RWPE2 (cell line): ENCODE data around the gene ITPKB.

Experiments
- ATAC-seq: fragments of 200-7000 bp; cut with Tn5 transposase; 3 replicates; pipeline ENCODE4 v1.9.1; 2021; ENCODE audit warnings: low read depth
- DNase-seq: peaks from one replicate; pipeline ENCODE4 v3.0.0-alpha.2; 2020; ENCODE audit warnings: low spot score
- H3K27ac ChIP-seq: fragments of 450-650 bp; 2 replicates; pipeline ENCODE4 v1.5.1; 2017; ENCODE audit warnings: mild to moderate bottlenecking; ENCODE audit not compliant: poor library complexity, severe bottlenecking
- H3K27me3 ChIP-seq: fragments of 250-450 bp; sonication (Bioruptor Pico); 2 replicates; pipeline ENCODE4 v1.5.1; 2021; ENCODE audit warnings: mild to moderate bottlenecking, moderate library complexity; ENCODE audit not compliant: insufficient read depth, poor library complexity, severe bottlenecking
- H3K36me3 ChIP-seq: fragments of 250-450 bp; sonication (Bioruptor Pico); 2 replicates; pipeline ENCODE4 v1.5.1; 2020; ENCODE audit warnings: low read depth, mild to moderate bottlenecking, moderate library complexity
- H3K4me1 ChIP-seq: fragments of 250-450 bp; sonication (Bioruptor Pico); 2 replicates; pipeline ENCODE4 v1.5.1; 2021; ENCODE audit warnings: mild to moderate bottlenecking, moderate library complexity; ENCODE audit not compliant: insufficient read depth, poor library complexity, severe bottlenecking
- H3K4me3 ChIP-seq: fragments of 250-450 bp; sonication (Bioruptor Pico); 2 replicates; pipeline ENCODE4 v1.5.1; 2021; ENCODE audit warnings: mild to moderate bottlenecking, moderate library complexity; ENCODE audit not compliant: severe bottlenecking
- H3K9me3 ChIP-seq: fragments of 250-450 bp; sonication (Bioruptor Pico); 2 replicates; pipeline ENCODE4 v1.5.1; 2021; ENCODE audit warnings: mild to moderate bottlenecking, moderate library complexity; ENCODE audit not compliant: severe bottlenecking
- TF ChIP-seq, protein P1 (sequence below): fragments of 450-650 bp; IDR thresholded peaks from one replicate; pipeline ENCODE4 v1.5.1; 2017; ENCODE audit warnings: mild to moderate bottlenecking, moderate library complexity; ENCODE audit not compliant: poor library complexity, severe bottlenecking

Gene ITPKB

DNA sequence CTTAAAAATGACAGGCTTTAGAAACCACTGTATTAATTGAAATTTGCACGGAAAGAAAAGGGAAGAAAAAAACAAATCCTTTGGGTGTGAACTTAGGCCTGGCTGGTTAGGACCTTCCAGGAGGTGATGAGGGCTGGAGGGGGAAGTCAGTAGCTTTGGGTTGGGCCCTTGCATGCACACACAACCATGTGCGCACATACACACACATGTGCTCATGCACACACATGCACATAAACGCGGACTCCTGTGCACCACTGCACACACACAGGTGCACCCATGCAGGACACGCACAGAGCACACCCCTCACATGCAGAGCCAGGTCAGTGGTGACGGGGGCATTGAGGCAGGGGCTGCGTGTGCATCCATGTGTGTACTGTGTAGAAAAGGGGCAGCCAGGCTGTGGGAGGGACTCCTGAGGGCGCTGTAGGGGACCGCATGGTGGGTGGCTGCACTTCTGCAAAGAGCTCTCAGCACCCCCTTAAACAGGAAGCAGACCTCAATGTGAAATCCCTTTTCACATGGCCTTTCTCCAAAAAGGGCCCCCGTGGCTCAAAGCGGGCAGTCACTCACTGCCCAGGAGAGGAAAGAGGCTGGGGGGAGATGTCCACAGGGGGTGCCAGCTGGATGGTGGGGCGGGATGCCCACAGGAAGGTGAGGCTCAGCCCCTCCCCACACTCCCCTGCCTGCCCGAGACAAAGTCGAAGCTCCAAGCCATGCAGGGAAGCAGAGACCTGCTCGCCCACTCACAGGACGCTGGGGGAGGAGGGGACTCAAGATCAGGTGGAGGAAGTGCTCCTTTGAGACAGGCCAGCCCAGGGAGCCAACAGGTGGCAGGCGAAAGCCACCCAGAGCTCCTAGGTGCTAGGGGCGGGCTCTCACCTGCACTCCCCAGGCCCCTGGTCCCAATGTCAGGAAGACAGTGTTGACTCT is 95.2 kb downstream of the ITPKB start:
- Histone ChIP-seq H3K27me3 (no peaks in the 10 kb centered on the region), H3K4me1 (no peaks in the 10 kb centered on the region), H3K9me3 (no peaks in the 10 kb centered on the region), H3K36me3 (no peaks in the 10 kb centered on the region), H3K27ac (no peak overlapping the region), H3K4me3 (no peak overlapping the region)
- DNase-seq (no peak), ATAC-seq (no peak)
- TF ChIP-seq, protein P1, sequence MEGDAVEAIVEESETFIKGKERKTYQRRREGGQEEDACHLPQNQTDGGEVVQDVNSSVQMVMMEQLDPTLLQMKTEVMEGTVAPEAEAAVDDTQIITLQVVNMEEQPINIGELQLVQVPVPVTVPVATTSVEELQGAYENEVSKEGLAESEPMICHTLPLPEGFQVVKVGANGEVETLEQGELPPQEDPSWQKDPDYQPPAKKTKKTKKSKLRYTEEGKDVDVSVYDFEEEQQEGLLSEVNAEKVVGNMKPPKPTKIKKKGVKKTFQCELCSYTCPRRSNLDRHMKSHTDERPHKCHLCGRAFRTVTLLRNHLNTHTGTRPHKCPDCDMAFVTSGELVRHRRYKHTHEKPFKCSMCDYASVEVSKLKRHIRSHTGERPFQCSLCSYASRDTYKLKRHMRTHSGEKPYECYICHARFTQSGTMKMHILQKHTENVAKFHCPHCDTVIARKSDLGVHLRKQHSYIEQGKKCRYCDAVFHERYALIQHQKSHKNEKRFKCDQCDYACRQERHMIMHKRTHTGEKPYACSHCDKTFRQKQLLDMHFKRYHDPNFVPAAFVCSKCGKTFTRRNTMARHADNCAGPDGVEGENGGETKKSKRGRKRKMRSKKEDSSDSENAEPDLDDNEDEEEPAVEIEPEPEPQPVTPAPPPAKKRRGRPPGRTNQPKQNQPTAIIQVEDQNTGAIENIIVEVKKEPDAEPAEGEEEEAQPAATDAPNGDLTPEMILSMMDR = no peak

DNA sequence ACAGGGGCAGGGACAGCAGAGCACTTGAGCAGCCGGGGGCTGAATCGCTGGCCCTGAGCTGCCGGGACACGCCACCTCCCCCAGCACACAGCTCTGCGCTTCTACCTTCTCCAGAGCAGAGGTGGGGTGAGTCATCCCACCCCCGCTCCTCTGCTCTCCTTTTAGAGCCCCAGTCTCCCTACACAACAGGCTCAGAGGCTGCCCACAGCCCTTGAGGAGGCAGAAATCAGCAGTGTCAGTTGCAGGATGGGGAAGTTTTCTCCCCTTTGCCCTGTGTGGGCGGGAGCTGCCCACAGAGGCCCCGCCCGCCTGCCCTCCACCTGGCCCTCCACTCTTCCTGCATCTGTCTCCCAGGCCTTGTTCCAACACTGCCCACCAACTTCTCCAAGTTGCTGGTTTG is 95.9 kb downstream of the ITPKB start:
- no peak overlapping the region for H3K27ac ChIP-seq
- no peak overlapping the region for H3K4me3 ChIP-seq
- ATAC-seq = peak; percentile 96
- TF ChIP-seq, protein P1 = no peak
- H3K9me3 ChIP-seq = no peaks in the 10 kb centered on the region
- DNase-seq = no peak
- H3K4me1 ChIP-seq = no peaks in the 10 kb centered on the region
- no peaks in the 10 kb centered on the region for H3K27me3 ChIP-seq
- H3K36me3 ChIP-seq = no peaks in the 10 kb centered on the region

DNA sequence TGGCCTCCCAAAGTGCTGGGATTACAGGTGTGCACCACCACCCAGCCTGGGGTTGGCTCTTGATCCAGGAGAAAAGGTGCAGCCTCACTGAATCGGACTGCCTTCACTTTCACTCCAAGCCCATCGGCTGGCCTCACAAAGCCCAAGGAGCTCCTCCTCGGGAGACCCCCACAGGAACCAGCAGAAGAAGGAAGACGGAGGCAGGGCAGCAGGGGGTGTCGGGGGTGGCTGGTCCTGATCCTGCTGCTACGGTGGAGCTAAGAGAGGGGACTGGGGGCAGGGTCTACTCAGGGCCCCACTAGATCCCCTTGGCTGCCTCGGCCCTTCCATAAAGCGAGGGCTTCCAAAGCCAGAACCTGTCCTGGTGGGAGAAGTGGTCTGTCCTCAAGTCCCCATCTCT is 96.7 kb downstream of the ITPKB start:
- TF ChIP-seq, protein P1 = no peak
- Histone ChIP-seq H3K36me3 (no peaks in the 10 kb centered on the region), H3K9me3 (no peaks in the 10 kb centered on the region), H3K4me3 (no peak overlapping the region), H3K27me3 (no peaks in the 10 kb centered on the region), H3K4me1 (no peaks in the 10 kb centered on the region), H3K27ac (no peak overlapping the region)
- ATAC-seq = no peak
- DNase-seq = no peak

DNA sequence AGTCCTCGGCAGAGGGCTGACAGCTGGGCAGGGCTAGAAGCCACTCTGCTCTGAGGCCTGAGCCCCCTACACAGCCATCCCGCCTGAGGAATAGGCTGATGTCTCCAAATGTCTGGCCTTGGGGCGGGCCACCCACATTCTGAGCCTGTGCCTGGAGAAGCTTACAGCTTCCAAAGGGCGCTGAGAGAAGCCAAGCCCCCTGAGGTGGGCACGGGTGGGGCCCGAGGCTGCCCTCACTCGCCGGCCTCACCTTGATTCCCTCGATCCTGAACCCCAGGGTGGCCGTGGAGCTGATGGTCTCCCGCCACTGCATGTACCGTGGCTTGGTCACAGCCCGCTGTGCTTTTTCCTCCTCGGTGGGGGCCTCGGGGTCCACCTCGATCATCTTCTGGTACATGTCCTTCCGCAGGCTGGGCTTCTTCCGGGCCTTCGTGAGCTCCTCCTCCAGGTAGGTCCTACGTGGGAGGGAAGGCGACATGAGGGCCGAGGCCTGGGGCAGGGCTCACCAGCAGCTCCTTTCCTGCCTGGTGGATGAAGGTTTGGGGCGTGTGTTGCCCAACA is 97.3 kb downstream of the ITPKB start:
- H3K4me1 ChIP-seq = no peaks in the 10 kb centered on the region
- no peak overlapping the region for H3K27ac ChIP-seq
- DNase-seq (no peak), ATAC-seq (no peak)
- no peaks in the 10 kb centered on the region for H3K9me3 ChIP-seq
- H3K4me3 ChIP-seq = no peak overlapping the region
- TF ChIP-seq, protein P1 = no peak
- H3K27me3 ChIP-seq = no peaks in the 10 kb centered on the region
- no peaks in the 10 kb centered on the region for H3K36me3 ChIP-seq
